ENCODE results near the gene TUBGCP3.

The TUBGCP3 gene

GRCh38 chr13:112479389-112479788 lies 108.6 kb downstream of the TUBGCP3 start:
- no peak overlapping the region for H3K4me2 ChIP-seq (ENCODE audit: low read length)
- H3K4me3 ChIP-seq (ENCODE audit: low read length), result no peak overlapping the region
- no peaks in the 10 kb centered on the region for H3K79me2 ChIP-seq (ENCODE audit: control insufficient read depth, low read length)
- H3K9me3 ChIP-seq (ENCODE audit: control insufficient read depth, insufficient read depth, low read length), result no peaks in the 10 kb centered on the region
- H3F3A ChIP-seq (ENCODE audit: control insufficient read depth, insufficient read depth), result peaks cover 5% of the 10 kb centered on the region; the same call in 1 of the 2 replicates
- no peaks in the 10 kb centered on the region for H4K20me1 ChIP-seq (ENCODE audit: control insufficient read depth, insufficient read depth, low read depth, low read length)
- no peaks in the 10 kb centered on the region for H3K27me3 ChIP-seq (ENCODE audit: control insufficient read depth, low read length)
- no peaks in the 10 kb centered on the region for H3K36me3 ChIP-seq (ENCODE audit: control insufficient read depth, low read length)
- no peaks in the 10 kb centered on the region for H3K9me2 ChIP-seq (replicated peaks; ENCODE audit: control insufficient read depth, low read length)
- TF ChIP-seq EZH2phosphoT487 (IDR thresholded peaks at IDR 0.05; ENCODE audit: borderline replicate concordance, low read length), result no peak
- TF ChIP-seq CTCF (IDR thresholded peaks at IDR 0.05; ENCODE audit: low read depth, low read length, poor library complexity, severe bottlenecking), result no peak
- H3K27ac ChIP-seq (ENCODE audit: low read depth, low read length), result no peak overlapping the region
- no peaks in the 10 kb centered on the region for H3K4me1 ChIP-seq (ENCODE audit: control insufficient read depth, low read length)

DNA sequence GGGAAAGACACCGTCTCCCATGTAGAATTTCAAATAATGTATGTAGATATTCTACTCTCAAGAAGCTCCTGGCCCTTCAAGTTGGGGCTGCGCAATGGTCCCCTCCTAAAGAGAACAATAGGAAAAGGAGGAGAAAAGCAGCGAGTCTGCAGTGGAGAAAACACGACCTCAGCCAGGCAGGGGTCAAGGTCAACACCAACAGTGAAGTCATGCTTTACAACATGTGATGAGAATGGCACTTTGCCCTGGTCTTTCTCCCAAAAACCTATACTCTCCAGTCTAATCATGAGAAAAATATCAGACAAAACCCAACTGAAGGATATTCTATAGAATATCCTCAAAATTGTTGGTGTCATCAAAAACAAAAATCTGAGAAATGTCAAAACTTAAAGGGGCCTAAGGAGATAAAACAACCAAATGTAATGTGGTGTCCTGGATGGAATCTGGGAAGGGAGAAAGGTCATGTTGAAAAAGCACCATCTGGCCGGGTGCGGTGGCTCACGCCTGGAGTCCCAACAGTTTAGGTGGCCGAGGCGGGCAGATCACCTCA lies 110.8 kb downstream of the TUBGCP3 start:
- TF ChIP-seq EZH2phosphoT487 (IDR thresholded peaks at IDR 0.05; ENCODE audit: borderline replicate concordance, low read length) (no peak), CTCF (IDR thresholded peaks at IDR 0.05; ENCODE audit: low read depth, low read length, poor library complexity, severe bottlenecking) (no peak)
- no peaks in the 10 kb centered on the region for H3K9me3 ChIP-seq (ENCODE audit: control insufficient read depth, insufficient read depth, low read length)
- H3K9me2 ChIP-seq (replicated peaks; ENCODE audit: control insufficient read depth, low read length), result no peaks in the 10 kb centered on the region
- peaks cover 5% of the 10 kb centered on the region; the same call in 1 of the 2 replicates for H3F3A ChIP-seq (ENCODE audit: control insufficient read depth, insufficient read depth)
- H3K27me3 ChIP-seq (ENCODE audit: control insufficient read depth, low read length), result no peaks in the 10 kb centered on the region
- H3K27ac ChIP-seq (ENCODE audit: low read depth, low read length), result no peak overlapping the region
- no peaks in the 10 kb centered on the region for H3K79me2 ChIP-seq (ENCODE audit: control insufficient read depth, low read length)
- H3K4me2 ChIP-seq (ENCODE audit: low read length), result no peak overlapping the region
- no peaks in the 10 kb centered on the region for H3K4me1 ChIP-seq (ENCODE audit: control insufficient read depth, low read length)
- H4K20me1 ChIP-seq (ENCODE audit: control insufficient read depth, insufficient read depth, low read depth, low read length), result no peaks in the 10 kb centered on the region
- H3K4me3 ChIP-seq (ENCODE audit: low read length), result no peak overlapping the region
- H3K36me3 ChIP-seq (ENCODE audit: control insufficient read depth, low read length), result no peaks in the 10 kb centered on the region

DNA sequence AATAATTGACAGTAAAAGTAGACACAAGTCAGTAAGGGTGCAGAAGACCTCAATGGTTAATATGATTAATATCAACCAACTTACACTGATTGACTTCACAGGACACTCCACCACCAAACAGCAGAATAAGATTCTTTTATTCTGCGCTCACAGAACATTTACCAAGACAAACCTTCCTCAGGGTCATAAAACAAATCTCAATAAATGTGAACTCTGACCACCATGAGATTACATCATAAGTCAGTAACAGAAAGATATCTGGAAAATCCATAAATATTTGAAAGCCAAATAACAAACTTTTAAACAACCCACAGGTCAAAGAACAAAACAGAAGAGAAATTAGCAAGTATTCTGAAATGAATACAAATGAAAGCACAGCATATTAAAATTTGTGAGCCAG lies 112.1 kb downstream of the TUBGCP3 start:
- no peaks in the 10 kb centered on the region for H3K79me2 ChIP-seq (ENCODE audit: control insufficient read depth, low read length)
- H3K9me3 ChIP-seq (ENCODE audit: control insufficient read depth, insufficient read depth, low read length), result no peaks in the 10 kb centered on the region
- H3K36me3 ChIP-seq (ENCODE audit: control insufficient read depth, low read length), result no peaks in the 10 kb centered on the region
- H4K20me1 ChIP-seq (ENCODE audit: control insufficient read depth, insufficient read depth, low read depth, low read length), result no peaks in the 10 kb centered on the region
- H3K4me2 ChIP-seq (ENCODE audit: low read length), result no peak overlapping the region
- no peak overlapping the region for H3K27ac ChIP-seq (ENCODE audit: low read depth, low read length)
- H3K4me3 ChIP-seq (ENCODE audit: low read length), result no peak overlapping the region
- H3K9me2 ChIP-seq (replicated peaks; ENCODE audit: control insufficient read depth, low read length), result no peaks in the 10 kb centered on the region
- H3K4me1 ChIP-seq (ENCODE audit: control insufficient read depth, low read length), result no peaks in the 10 kb centered on the region
- no peak for TF ChIP-seq EZH2phosphoT487 (IDR thresholded peaks at IDR 0.05; ENCODE audit: borderline replicate concordance, low read length)
- no peak for TF ChIP-seq CTCF (IDR thresholded peaks at IDR 0.05; ENCODE audit: low read depth, low read length, poor library complexity, severe bottlenecking)
- no peaks in the 10 kb centered on the region for H3K27me3 ChIP-seq (ENCODE audit: control insufficient read depth, low read length)
- peaks cover 5% of the 10 kb centered on the region; the same call in 1 of the 2 replicates for H3F3A ChIP-seq (ENCODE audit: control insufficient read depth, insufficient read depth)

Measured in DOHH2 (cell line).